Heart left ventricle (tissue), 16 donors: Measurements from ENCODE around the gene ZNF500. TPM values are rescaled to one million over a fixed set of nuclear protein-coding genes. Genes with fewer than 3 reads are reported as not detected.

Experiments used
- ATAC-seq, 4 donors: fragments of 200-7000 bp; cut with Tn5 transposase; one replicate each; pipeline ENCODE4 v1.9.1; 2020 to 2022; ENCODE audit warnings: moderate library complexity in 4 of 4, mild to moderate bottlenecking in 3 of 4, moderate number of reproducible peaks in 1 of 4
- DNase-seq, 5 donors: peaks; one replicate each; pipeline ENCODE4 v3.0.0-alpha.2; 2020
- H3K27ac ChIP-seq, 12 donors: fragments of 200-600 bp; sonication (generic) in 4 of 12; one replicate each; pipeline versions ENCODE4 v1.5.0 to v1.8.0; 2016 to 2022; ENCODE audit warnings: mild to moderate bottlenecking in 2 of 12
- H3K27me3 ChIP-seq, 9 donors: fragments of 200-600 bp; sonication (generic) in 2 of 9; one replicate each; pipeline versions ENCODE4 v1.5.1 to v1.8.0; 2016 to 2022; ENCODE audit warnings: mild to moderate bottlenecking in 3 of 9
- H3K36me3 ChIP-seq, 9 donors: fragments of 200-600 bp; sonication (generic) in 2 of 9; one replicate each; pipeline versions ENCODE4 v1.5.0 to v1.8.0; 2018 to 2022; ENCODE audit warnings: mild to moderate bottlenecking in 2 of 9
- H3K4me1 ChIP-seq, 12 donors: fragments of 200-600 bp; sonication (generic) in 4 of 12; one replicate each; pipeline versions ENCODE4 v1.5.0 to v1.8.0; 2016 to 2022; ENCODE audit warnings: mild to moderate bottlenecking in 3 of 12
- H3K4me3 ChIP-seq, 12 donors: fragments of 200-600 bp; sonication (generic) in 4 of 12; one replicate each; pipeline versions ENCODE4 v1.5.0 to v1.8.0; 2017 to 2022; ENCODE audit warnings: mild to moderate bottlenecking in 9 of 12, moderate library complexity in 4 of 12
- H3K9me3 ChIP-seq, 12 donors: fragments of 200-600 bp; sonication (generic) in 4 of 12; one replicate each; pipeline versions ENCODE4 v1.5.0 to v1.8.0; 2016 to 2022; ENCODE audit warnings: mild to moderate bottlenecking in 1 of 12
- CTCF ChIP-seq, 12 donors: fragments of 200-600 bp; sonication (generic) in 4 of 12; IDR thresholded peaks; one replicate each; pipeline versions ENCODE4 v1.5.0 to v1.8.0; 2018 to 2022; ENCODE audit warnings: antibody characterized with exemption in 12 of 12, mild to moderate bottlenecking in 5 of 12
- WGBS, 4 donors: extraction: QIAGEN DNeasy Blood & Tissue Kit in 2 of 4; methylation state at CpG; one replicate each; pipeline versions ENCODE4 v1.1.5 to v1.1.7; 2013 to 2018; 5-methylcytosine and 5-hydroxymethylcytosine counted together
- intact Hi-C, 10 donors: fragments of 100-400 bp; cut with DNase I; formaldehyde crosslinking; loops; one replicate each; pipeline versions ENCODE4 v1.11.1 to v1.14.2; 2022
- polyA plus RNA-seq, 2 donors: library from polyadenylated mRNA; stranded (reverse); fragments of 200-250 nt; gene quantifications; one replicate each; pipeline ENCODE4 v1.2.3, GENCODE V29; 2013
- total RNA-seq, 9 donors: library from RNA; depleted of rRNA in 2 of 9; stranded (reverse); fragments of >200 nt in 2 of 9; fragmentation: NEBNext Ultra II Directional in 3 of 9; extraction: Animal tissue kit (Norgen Biotek cat#: 25700) in 3 of 9; gene quantifications; one replicate each; pipeline versions ENCODE4 v1.1.0 to v1.2.4, GENCODE V29; 2016 to 2023
- donor health status: ischemic (EF 13 %, LVEDD 7.1; RV severe dilation, severe dysfunction).
- donor health status: healthy with polysubstance abuse.
- donor health status: DM: no; HTN: yes; CAD: no.
- donor health status: DM: no; HTN: no; CAD: no.
- donor health status: ischemic (EF 25% LVEDD 6.9; RV normal size, moderate dysfunction).
- donor health status: ischemic (EF 25% LVEDD 5.7; RV mildly dilated, moderate dysfunction).
- donor health status: healthy.
- donor health status: DM: yes; HTN: yes; CAD: no.
- donor health status: ischemic (EF 35%, LVEDD 5.7; RV mildly dilated, moderate dysfunction).
- donor health status: nonischemic (EF 11% LVEDD 7.7; RV severe dilation, severe dysfunction).
- donor health status: DM: yes; HTN: yes; CAD: no.
- donor health status: PGD.
- donor health status: ischemic (EF 29% LVEDD 5.4; RV normal size, mild dysfunction).
- donor health status: nonischemic (EF 23%, LVEDD 6.1; RV moderate dilation, normal function).

Gene ZNF500
- total and polyA plus RNA-seq, 11 donors, result 4.8 to 11.6 (median 6.5) TPM

- Histone ChIP-seq H3K4me3 (no peak overlapping the region), H3K9me3 (no peaks in the 10 kb centered on the region), H3K27ac (no peak overlapping the region), H3K36me3 (peaks cover 0 to 88% (median 73%) of the 10 kb centered on the region in 9 donors), H3K4me1 (peaks cover 4 to 37% (median 16%) of the 10 kb centered on the region in 12 donors), H3K27me3 (no peaks in the 10 kb centered on the region)
- intact Hi-C loops, result loop anchor here in 2 of 10 donors (5.0 to 10.0 kb wide), 2 partner anchors 33 to 256 kb away; partner anchors contain the start of genes ANKS3 (in 1 of the 2), DNAAF8 (in 1 of the 2) and SEC14L5 (in 1 of the 2)
- DNase-seq (no peak), ATAC-seq (no peak)
- 86 to 91% (median 89%) methylated on average over 17 to 19 of the region's 19 CpGs for WGBS, 4 donors
- no peak for TF ChIP-seq CTCF (IDR thresholded peaks at IDR 0.05)
Observed at GRCh38 chr16:4699046-4699556, 67.9 kb downstream of the ZNF500 start.

GRCh38 chr16:4698321-4699045, 68.5 kb downstream of the ZNF500 start:
- Histone ChIP-seq H3K4me3 (no peak overlapping the region), H3K9me3 (no peaks in the 10 kb centered on the region), H3K27me3 (no peaks in the 10 kb centered on the region), H3K36me3 (peaks cover 0 to 83% (median 70%) of the 10 kb centered on the region in 9 donors), H3K27ac (no peak overlapping the region), H3K4me1 (peaks cover 4 to 40% (median 16%) of the 10 kb centered on the region in 12 donors)
- intact Hi-C loops, result loop anchor here in 2 of 10 donors (5.0 to 10.0 kb wide), 2 partner anchors 34 to 256 kb away; partner anchors contain the start of genes ANKS3 (in 1 of the 2), DNAAF8 (in 1 of the 2) and SEC14L5 (in 1 of the 2)
- TF ChIP-seq CTCF (IDR thresholded peaks at IDR 0.05), result no peak
- WGBS, 4 donors, result 91 to 95% (median 93%) methylated on average over 23 to 36 of the region's 36 CpGs
- ATAC-seq (no peak), DNase-seq (peak in 1 of 5 donors; percentile 27)

Other genes with a start within 250 kb of the ZNF500 start
- gene CDIP1, start 228.4 kb downstream of the ZNF500 start, total RNA-seq, result 10 to 100 TPM; 44.6 to 51.1 (median 46.4) TPM
- 10 to 100 TPM; 33.3 to 44.6 TPM for gene CDIP1, start 228.4 kb downstream of the ZNF500 start, polyA plus RNA-seq
- under 1 TPM in 7 of 9 donors, not detected in 2; 0.05 to 0.19 (median 0.15) TPM for gene C16orf96, start 210.8 kb downstream of the ZNF500 start, total RNA-seq
- under 1 TPM; 0.01 to 0.04 TPM for gene C16orf96, start 210.8 kb downstream of the ZNF500 start, polyA plus RNA-seq
- 10 to 100 TPM in 8 of 9 donors, 1 to 10 TPM in 1; 9.1 to 38.9 (median 18.7) TPM for gene UBALD1, start 152.3 kb downstream of the ZNF500 start, total RNA-seq
- gene UBALD1, start 152.3 kb downstream of the ZNF500 start, polyA plus RNA-seq, result 10 to 100 TPM; 23.7 to 33.9 TPM
- 10 to 100 TPM; 28.5 to 75.0 (median 42.0) TPM for gene MGRN1, start 142.3 kb downstream of the ZNF500 start, total RNA-seq
- 10 to 100 TPM; 17.9 to 36.9 TPM for gene MGRN1, start 142.3 kb downstream of the ZNF500 start, polyA plus RNA-seq
- 10 to 100 TPM; 33.1 to 65.2 (median 46.4) TPM for gene NUDT16L1, start 73.6 kb downstream of the ZNF500 start, total RNA-seq
- gene NUDT16L1, start 73.6 kb downstream of the ZNF500 start, polyA plus RNA-seq, result 10 to 100 TPM; 47.5 to 51.0 TPM
- 10 to 100 TPM in 2 of 9 donors, 1 to 10 TPM in 7; 5.1 to 12.5 (median 8.6) TPM for gene ANKS3, start 32.9 kb downstream of the ZNF500 start, total RNA-seq
- 10 to 100 TPM in 1 of 2 donors, 1 to 10 TPM in 1; 9.8 to 12.7 TPM for gene ANKS3, start 32.9 kb downstream of the ZNF500 start, polyA plus RNA-seq
- gene DNAAF8, start 32.6 kb downstream of the ZNF500 start, total RNA-seq, result 1 to 10 TPM in 3 of 9 donors, under 1 TPM in 6; 0.34 to 3.4 (median 0.70) TPM
- 1 to 10 TPM; 1.7 TPM for gene DNAAF8, start 32.6 kb downstream of the ZNF500 start, polyA plus RNA-seq
- under 1 TPM in 1 of 9 donors, not detected in 8; 0.32 TPM for gene SEPTIN12, start 21.2 kb upstream of the ZNF500 start, total RNA-seq
- not detected for gene SEPTIN12, start 21.2 kb upstream of the ZNF500 start, polyA plus RNA-seq
- gene SMIM22, start 28.2 kb upstream of the ZNF500 start, total RNA-seq, result not detected
- gene SMIM22, start 28.2 kb upstream of the ZNF500 start, polyA plus RNA-seq, result not detected
- gene ROGDI, start 35.5 kb upstream of the ZNF500 start, total RNA-seq, result 100 to 1,000 TPM in 4 of 9 donors, 10 to 100 TPM in 5; 58.4 to 167 (median 95.0) TPM
- 100 to 1,000 TPM in 1 of 2 donors, 10 to 100 TPM in 1; 43.4 to 134 TPM for gene ROGDI, start 35.5 kb upstream of the ZNF500 start, polyA plus RNA-seq
- 10 to 100 TPM; 54.3 to 96.6 (median 75.8) TPM for gene GLYR1, start 80.1 kb upstream of the ZNF500 start, total RNA-seq
- 10 to 100 TPM; 51.3 to 67.2 TPM for gene GLYR1, start 80.1 kb upstream of the ZNF500 start, polyA plus RNA-seq
- gene UBN1, start 80.3 kb upstream of the ZNF500 start, total RNA-seq, result 10 to 100 TPM; 25.0 to 77.9 (median 32.7) TPM
- gene UBN1, start 80.3 kb upstream of the ZNF500 start, polyA plus RNA-seq, result 10 to 100 TPM; 20.3 to 34.2 TPM
- 10 to 100 TPM in 3 of 9 donors, 1 to 10 TPM in 6; 6.4 to 23.8 (median 8.3) TPM for gene PPL, start 170.0 kb upstream of the ZNF500 start, total RNA-seq
- 1 to 10 TPM; 4.3 to 5.1 TPM for gene PPL, start 170.0 kb upstream of the ZNF500 start, polyA plus RNA-seq
- gene SEC14L5, start 191.2 kb upstream of the ZNF500 start, total RNA-seq, result 10 to 100 TPM in 5 of 9 donors, 1 to 10 TPM in 4; 1.6 to 25.4 (median 11.6) TPM
- 1 to 10 TPM in 1 of 2 donors, under 1 TPM in 1; 0.11 to 5.0 TPM for gene SEC14L5, start 191.2 kb upstream of the ZNF500 start, polyA plus RNA-seq